Dermis blood vessel endothelial cell (primary cell): ENCODE results near the gene CTSE. TPM values are rescaled to one million over a fixed set of nuclear protein-coding genes. Genes with fewer than 3 reads are reported as not detected.

ENCODE experiments used
- DNase-seq: peaks from one replicate; pipeline ENCODE4 v3.0.0; 2010
- total RNA-seq: library from RNA; depleted of rRNA; stranded (reverse); fragments of >200 nt; gene quantifications from 2 replicates; pipeline ENCODE4 v1.2.3, GENCODE V29; 2014

Gene CTSE
- total RNA-seq, 1 donor from 2014 or later, result not detected

GRCh38 chr1:205989786-205990185 lies 33.9 kb downstream of the CTSE start:
- no peak for DNase-seq

- peak; percentile 80 for DNase-seq
These were observed 35.1 kb downstream of the CTSE start for GRCh38 chr1:205988585-205988995.

- no peak for DNase-seq
These were observed 36.8 kb downstream of the CTSE start for GRCh38 chr1:205986861-205987260.

DNA sequence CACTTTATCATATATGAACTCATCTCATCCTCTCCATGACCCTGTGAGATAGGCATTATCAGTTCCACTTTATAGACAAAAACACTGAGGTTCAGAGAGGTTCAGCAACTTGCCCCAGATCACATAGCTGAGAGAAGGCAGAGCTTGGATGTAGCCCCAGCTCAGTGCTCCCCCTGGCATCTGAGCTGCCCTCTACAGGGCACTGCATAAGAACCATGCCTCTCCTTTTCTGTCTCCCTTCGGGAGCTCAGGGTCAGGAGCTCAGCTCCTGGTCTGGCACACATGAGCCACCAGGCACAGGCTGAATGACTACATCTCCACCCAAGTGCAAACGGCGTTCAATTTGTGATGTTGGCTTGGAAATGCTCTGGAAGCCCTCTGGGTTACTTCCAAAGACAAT lies 37.4 kb downstream of the CTSE start:
- DNase-seq, result no peak

DNA sequence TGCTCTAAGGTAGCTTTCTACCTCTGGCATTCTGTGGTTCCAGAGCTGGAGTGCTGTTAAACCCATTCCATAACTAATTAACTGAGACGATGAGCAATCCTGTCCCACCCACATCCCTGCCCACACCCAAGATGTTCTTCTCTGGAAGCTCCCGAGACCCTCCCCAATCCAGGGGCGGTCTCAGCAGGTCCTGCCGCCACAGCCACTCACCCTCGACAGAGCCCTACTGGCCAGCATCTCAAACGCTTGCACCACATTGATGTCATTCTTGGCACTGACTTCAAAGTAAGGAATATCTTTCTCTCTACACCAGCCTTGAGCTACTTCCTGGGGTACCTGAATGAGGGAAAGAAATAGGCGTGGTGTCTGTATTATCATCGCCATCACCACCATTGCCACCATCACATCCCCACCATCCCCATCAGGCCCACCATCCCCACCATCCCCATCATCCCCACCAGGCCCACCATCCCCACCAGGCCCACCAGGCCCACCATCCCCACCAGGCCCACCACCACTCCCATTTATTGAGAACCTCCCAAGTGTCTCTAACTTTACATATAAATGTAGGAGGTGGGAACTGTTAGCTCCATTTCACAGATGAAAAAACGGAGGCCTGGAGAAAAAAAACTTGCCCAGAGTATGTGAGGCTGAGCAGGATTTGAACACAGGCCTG lies 38.2 kb downstream of the CTSE start:
- DNase-seq, result no peak

GRCh38 chr1:205983925-205984725 lies 39.6 kb downstream of the CTSE start:
- DNase-seq, result peak; percentile 82

DNA sequence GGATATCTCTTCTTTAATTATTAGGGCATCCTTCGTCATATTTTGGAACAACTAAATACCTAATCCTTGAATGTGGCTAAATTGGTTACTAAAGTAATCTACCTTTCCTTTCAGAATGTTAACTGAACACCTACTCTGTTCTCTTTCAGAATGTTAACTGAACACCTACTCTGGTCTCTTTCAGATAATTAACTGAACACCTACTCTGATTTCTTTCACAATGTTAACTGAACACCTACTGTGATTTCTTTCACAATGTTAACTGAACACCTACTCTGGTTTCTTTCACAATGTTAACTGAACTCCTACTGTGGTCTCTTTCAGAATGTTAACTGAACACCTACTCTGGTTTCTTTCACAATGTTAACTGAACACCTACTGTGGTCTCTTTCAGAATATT lies 42.4 kb downstream of the CTSE start:
- DNase-seq, result no peak

DNA sequence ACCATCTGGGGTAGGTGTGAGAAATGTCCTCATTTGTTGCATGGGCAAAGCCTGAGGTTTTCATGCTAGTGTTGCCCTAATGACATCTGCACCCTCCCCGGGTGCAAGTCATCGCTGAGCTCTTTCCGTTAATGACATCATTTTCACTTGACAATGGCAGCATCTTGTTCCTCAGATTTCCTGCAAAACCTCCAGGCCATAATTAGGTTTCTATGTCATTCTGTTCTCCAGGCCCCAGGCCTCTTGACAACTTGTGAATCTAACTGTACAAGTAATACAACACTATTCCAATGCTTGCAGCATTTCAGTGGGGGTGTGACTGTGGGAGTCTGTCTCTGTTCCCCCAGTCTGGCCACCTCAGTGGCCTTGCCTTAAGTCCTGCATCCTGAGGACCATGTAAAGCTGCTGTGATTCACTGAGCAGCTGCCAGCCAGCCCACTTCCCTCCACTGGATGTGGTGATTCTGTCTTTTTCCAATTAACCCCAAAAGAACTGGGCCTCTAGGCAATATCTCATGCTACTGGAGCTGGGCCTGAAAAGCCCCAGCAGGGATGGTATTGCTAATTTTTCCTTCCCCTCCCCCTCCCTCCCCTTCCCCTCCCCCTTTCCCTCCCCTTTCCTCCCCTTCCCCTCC lies 43.3 kb downstream of the CTSE start:
- DNase-seq, result peak; percentile 75

- DNase-seq, result no peak
These were observed 44.4 kb downstream of the CTSE start for GRCh38 chr1:205979301-205979700.

GRCh38 chr1:205978676-205979075 lies 45.0 kb downstream of the CTSE start:
- no peak for DNase-seq

- DNase-seq, result peak; percentile 91
These were observed 46.2 kb downstream of the CTSE start for GRCh38 chr1:205977402-205978014.

GRCh38 chr1:205976708-205977401 lies 46.8 kb downstream of the CTSE start:
- no peak for DNase-seq

DNA sequence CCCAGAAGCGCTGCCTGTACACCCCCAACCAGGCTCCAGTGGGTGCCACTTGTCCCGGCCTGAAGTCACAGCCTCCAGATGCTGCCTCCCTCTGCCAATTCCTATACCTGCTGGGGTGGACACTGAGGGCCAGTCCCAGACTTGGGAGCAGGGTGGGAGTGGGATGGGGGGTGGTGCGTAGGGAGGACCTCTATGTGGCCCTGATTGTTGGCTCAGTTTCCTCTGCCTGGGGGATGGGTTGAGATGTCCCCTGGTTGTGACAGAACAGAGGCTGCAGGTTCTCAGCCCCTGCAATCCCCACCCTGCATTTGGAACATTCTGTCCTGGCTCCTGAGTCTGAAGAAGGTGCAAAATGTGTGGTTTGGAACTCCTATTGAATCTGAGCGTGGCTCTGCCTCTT lies 47.7 kb downstream of the CTSE start:
- no peak for DNase-seq

GRCh38 chr1:205975387-205975998 lies 48.2 kb downstream of the CTSE start:
- no peak for DNase-seq

- no peak for DNase-seq
These were observed 49.0 kb downstream of the CTSE start for GRCh38 chr1:205974712-205975111.

- DNase-seq, result no peak
These were observed 50.1 kb downstream of the CTSE start for GRCh38 chr1:205973377-205974232.

GRCh38 chr1:205972491-205973168 lies 51.1 kb downstream of the CTSE start:
- DNase-seq, result no peak

GRCh38 chr1:205972081-205972480 lies 51.6 kb downstream of the CTSE start:
- no peak for DNase-seq

DNA sequence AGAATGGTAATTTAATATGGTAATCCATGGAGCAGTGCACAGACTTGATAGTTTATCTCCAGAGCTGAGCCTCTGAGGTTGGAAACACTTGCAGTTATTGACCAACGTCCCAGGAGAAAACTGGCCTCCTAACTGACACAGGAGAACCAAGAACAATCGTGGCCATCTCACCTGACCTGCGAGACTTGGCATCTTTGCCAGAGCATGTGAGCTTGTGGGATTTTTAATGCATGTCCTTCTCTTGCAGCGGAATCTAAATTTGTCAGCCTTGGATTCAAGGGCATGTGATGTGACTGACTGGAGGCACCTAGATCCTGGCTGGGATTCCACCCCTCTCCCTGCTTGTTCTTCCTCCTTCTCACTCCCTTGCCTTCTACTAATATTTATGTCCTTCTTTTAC lies 52.6 kb downstream of the CTSE start:
- no peak for DNase-seq

DNA sequence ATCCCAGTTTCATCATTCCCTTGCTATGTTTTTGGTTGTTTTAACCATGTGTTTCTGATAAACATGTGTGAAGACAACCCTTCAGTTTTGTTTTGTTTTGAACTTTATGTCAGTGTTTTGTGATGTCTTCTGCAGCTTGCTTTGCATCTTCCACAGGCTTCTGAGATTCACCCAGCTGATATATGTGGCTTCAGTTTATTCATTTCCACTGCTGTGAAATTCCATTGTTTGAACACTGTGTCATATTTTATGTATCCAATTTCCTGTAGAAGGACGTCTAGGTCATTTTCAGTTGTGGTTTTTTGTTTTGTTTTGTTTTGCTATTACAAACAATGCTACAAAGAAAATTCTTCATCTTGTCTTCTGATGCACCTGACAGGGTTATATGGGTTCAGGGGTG lies 53.2 kb downstream of the CTSE start:
- peak; percentile 42 for DNase-seq

GRCh38 chr1:205969229-205969628 lies 54.5 kb downstream of the CTSE start:
- DNase-seq, result no peak
